ENCODE data around the gene ATAD2B. TPM values are rescaled to one million over a fixed set of nuclear protein-coding genes. Genes with fewer than 3 reads are reported as not detected.

Gene ATAD2B
- total RNA-seq, 2 experiments from 2014 or later: 9.4 to 21.7 TPM

GRCh38 chr2:23719716-23720115 is 207.2 kb downstream of the ATAD2B start:
- no peak overlapping the region for H3K27ac ChIP-seq (ENCODE audit: low read depth, low read length, poor library complexity, severe bottlenecking)
- H3K79me2 ChIP-seq (ENCODE audit: insufficient read depth, low read depth, low read length): no peaks in the 10 kb centered on the region
- TF ChIP-seq CTCF (conservative IDR thresholded peaks at IDR 0.05; ENCODE audit: low read length): no peak
- TF ChIP-seq EZH2phosphoT487 (IDR thresholded peaks at IDR 0.05; ENCODE audit: borderline replicate concordance, low read depth, low read length): no peak
- no peaks in the 10 kb centered on the region for H3K36me3 ChIP-seq (ENCODE audit: insufficient read depth, low read length)
- H3K4me1 ChIP-seq (ENCODE audit: insufficient read depth, low read length, poor library complexity, severe bottlenecking): no peaks in the 10 kb centered on the region
- no peaks in the 10 kb centered on the region for H3K9me2 ChIP-seq (ENCODE audit: insufficient read depth, low read length)
- no peak for DNase-seq (ENCODE audit: low spot score)
- H3K4me3 ChIP-seq (ENCODE audit: low read depth, low read length, poor library complexity, severe bottlenecking): no peak overlapping the region
- no peak overlapping the region for H3K4me2 ChIP-seq (ENCODE audit: low read length)
- H3K9me3 ChIP-seq (ENCODE audit: low read length): 0 out of 2 replicates have a peak, but pooled peaks cover 10% of the 10 kb centered on the region
- intact Hi-C loops (cut with micrococcal nuclease; ENCODE audit: unreplicated experiment): no loop called here
- POLR2A ChIA-PET: interaction anchor here (0.6 kb wide), 1 partner anchor 45 kb away, joined by 3 read pairs; no protein-coding TSS in a partner anchor
- no TSS peak for BruUV-seq (replicated peaks)
- H2AFZ ChIP-seq (ENCODE audit: low read length): no peak overlapping the region
- no peaks in the 10 kb centered on the region for H4K20me1 ChIP-seq (ENCODE audit: insufficient read depth, low read length)
- CTCF ChIA-PET (ENCODE audit: unreplicated experiment): no interaction called here

GRCh38 chr2:23718931-23719700 is 207.8 kb downstream of the ATAD2B start:
- no peaks in the 10 kb centered on the region for H3K9me2 ChIP-seq (ENCODE audit: insufficient read depth, low read length)
- H3K36me3 ChIP-seq (ENCODE audit: insufficient read depth, low read length): no peaks in the 10 kb centered on the region
- no peak for TF ChIP-seq CTCF (conservative IDR thresholded peaks at IDR 0.05; ENCODE audit: low read length)
- TF ChIP-seq EZH2phosphoT487 (IDR thresholded peaks at IDR 0.05; ENCODE audit: borderline replicate concordance, low read depth, low read length): no peak
- H3K27ac ChIP-seq (ENCODE audit: low read depth, low read length, poor library complexity, severe bottlenecking): no peak overlapping the region
- no peak overlapping the region for H3K4me2 ChIP-seq (ENCODE audit: low read length)
- intact Hi-C loops (cut with micrococcal nuclease; ENCODE audit: unreplicated experiment): no loop called here
- DNase-seq (ENCODE audit: low spot score): no peak
- CTCF ChIA-PET (ENCODE audit: unreplicated experiment): no interaction called here
- H2AFZ ChIP-seq (ENCODE audit: low read length): no peak overlapping the region
- H3K4me1 ChIP-seq (ENCODE audit: insufficient read depth, low read length, poor library complexity, severe bottlenecking): no peaks in the 10 kb centered on the region
- POLR2A ChIA-PET: interaction anchor here (0.6 kb wide), 1 partner anchor 45 kb away, joined by 3 read pairs; no protein-coding TSS in a partner anchor
- BruUV-seq (replicated peaks): no TSS peak
- no peaks in the 10 kb centered on the region for H4K20me1 ChIP-seq (ENCODE audit: insufficient read depth, low read length)
- no peak overlapping the region for H3K4me3 ChIP-seq (ENCODE audit: low read depth, low read length, poor library complexity, severe bottlenecking)
- 0 out of 2 replicates have a peak, but pooled peaks cover 10% of the 10 kb centered on the region for H3K9me3 ChIP-seq (ENCODE audit: low read length)
- no peaks in the 10 kb centered on the region for H3K79me2 ChIP-seq (ENCODE audit: insufficient read depth, low read depth, low read length)

GRCh38 chr2:23713351-23713750 is 213.6 kb downstream of the ATAD2B start:
- Histone ChIP-seq H2AFZ (ENCODE audit: low read length) (no peak overlapping the region), H3K79me2 (ENCODE audit: insufficient read depth, low read depth, low read length) (no peaks in the 10 kb centered on the region), H3K9me2 (ENCODE audit: insufficient read depth, low read length) (no peaks in the 10 kb centered on the region), H3K4me3 (ENCODE audit: low read depth, low read length, poor library complexity, severe bottlenecking) (no peak overlapping the region), H4K20me1 (ENCODE audit: insufficient read depth, low read length) (no peaks in the 10 kb centered on the region), H3K36me3 (ENCODE audit: insufficient read depth, low read length) (no peaks in the 10 kb centered on the region), H3K27ac (ENCODE audit: low read depth, low read length, poor library complexity, severe bottlenecking) (no peak overlapping the region), H3K9me3 (ENCODE audit: low read length) (no peaks in the 10 kb centered on the region), H3K4me1 (ENCODE audit: insufficient read depth, low read length, poor library complexity, severe bottlenecking) (no peaks in the 10 kb centered on the region), H3K4me2 (ENCODE audit: low read length) (no peak overlapping the region)
- no peak for TF ChIP-seq EZH2phosphoT487 (IDR thresholded peaks at IDR 0.05; ENCODE audit: borderline replicate concordance, low read depth, low read length)
- no peak for TF ChIP-seq CTCF (conservative IDR thresholded peaks at IDR 0.05; ENCODE audit: low read length)
- DNase-seq (ENCODE audit: low spot score): no peak
- intact Hi-C loops (cut with micrococcal nuclease; ENCODE audit: unreplicated experiment): no loop called here
- no TSS peak for BruUV-seq (replicated peaks)
- CTCF ChIA-PET (ENCODE audit: unreplicated experiment): no interaction called here
- POLR2A ChIA-PET: interaction anchor here (0.7 kb wide), 2 partner anchors 95 to 775 kb away, joined by 3 to 5 read pairs; no protein-coding TSS in a partner anchor

Measured in OCI-LY7 (cell line).